ENCODE data around the gene VAMP4. TPM values are rescaled to one million over a fixed set of nuclear protein-coding genes. Genes with fewer than 3 reads are reported as not detected.
A peak's percentile ranks its signal among the peaks of the same experiment; 100 is the strongest.

Gene VAMP4, protein sequence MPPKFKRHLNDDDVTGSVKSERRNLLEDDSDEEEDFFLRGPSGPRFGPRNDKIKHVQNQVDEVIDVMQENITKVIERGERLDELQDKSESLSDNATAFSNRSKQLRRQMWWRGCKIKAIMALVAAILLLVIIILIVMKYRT
- 5.2 and 10.7 TPM in 2 replicates for total RNA-seq

DNA sequence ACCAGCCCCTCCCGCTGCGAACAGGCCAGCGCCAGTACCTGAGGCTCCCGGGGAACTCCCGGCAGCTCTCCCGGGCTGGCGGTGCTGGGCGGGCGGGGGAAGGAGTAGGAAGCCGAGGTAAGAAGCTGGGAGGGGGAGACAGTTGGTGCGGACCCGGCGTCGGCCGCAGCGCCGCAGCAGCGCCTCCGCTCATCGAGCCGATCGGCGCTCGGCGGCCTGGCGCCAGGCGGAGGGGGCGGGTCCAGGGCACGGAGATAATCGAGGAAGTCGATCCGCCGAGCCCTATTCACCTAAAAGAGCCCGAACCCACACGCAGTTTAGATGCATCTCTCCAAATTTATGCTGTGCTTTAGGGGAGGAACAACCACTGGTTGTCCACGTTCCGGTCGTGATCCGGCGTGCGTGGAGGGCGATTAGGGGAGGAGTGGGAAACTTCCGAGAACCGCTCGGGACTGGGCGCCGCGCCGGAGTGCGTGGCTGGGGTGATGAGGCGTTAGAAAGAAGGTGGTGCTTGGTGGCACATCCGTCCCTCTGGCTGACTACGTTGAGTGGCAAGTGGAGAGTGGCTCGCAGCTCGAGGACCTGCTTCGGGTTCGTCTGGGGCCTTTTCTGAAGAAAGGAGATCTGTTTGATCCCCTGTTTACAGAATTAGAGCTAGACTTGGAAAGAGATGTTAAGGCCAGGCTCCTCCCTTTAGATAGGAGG lies at the start of gene VAMP4:
Gene VAMP4, minus strand, starts transcription at position 194 of the 705 bp plus-strand sequence. CDS start 3,651 bp downstream, outside the sequence.
- DNase-seq (ENCODE audit: low read depth): peak; percentile 48

DNA sequence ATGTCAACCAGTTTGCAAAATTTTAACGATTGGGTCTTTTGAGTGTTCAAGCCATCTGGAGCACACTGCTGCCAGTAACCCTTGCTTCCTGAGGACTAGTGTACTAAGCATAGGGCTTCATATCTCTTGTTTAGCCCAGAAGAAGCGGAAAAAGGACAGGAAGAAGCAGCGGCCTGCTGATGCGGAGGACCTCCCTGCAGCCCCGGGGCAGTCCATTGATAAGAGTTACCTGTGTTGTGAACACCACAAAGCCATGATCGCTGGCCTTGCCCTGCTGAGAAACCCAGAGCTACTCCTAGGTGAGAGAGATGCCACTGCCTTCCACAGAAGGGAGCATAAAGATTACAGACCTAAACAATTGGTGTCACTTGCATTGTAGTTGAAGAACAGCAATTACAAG lies 48.5 kb upstream of the VAMP4 start:
- DNase-seq (ENCODE audit: low read depth): no peak

DNA sequence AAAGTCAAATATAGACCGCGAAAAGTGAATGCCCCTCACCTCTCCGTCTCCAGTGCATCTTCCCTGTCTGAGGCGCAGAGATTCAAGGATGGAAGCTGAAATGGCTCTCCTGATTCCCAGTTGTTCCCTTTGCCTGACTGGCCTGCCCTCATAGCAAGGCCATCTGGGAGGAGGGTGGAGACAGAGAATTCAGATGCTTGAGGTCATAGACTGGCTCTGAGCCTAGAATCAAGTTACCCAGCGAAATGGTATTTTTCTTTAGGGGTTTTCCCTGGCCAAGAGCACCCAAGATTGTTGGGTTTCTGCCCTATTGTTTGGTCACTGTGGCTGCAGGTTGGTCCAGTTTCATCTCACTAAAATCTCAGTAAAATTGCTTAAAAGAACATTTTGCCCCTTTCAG lies 46.8 kb upstream of the VAMP4 start:
- DNase-seq (ENCODE audit: low read depth): peak; percentile 65

DNA sequence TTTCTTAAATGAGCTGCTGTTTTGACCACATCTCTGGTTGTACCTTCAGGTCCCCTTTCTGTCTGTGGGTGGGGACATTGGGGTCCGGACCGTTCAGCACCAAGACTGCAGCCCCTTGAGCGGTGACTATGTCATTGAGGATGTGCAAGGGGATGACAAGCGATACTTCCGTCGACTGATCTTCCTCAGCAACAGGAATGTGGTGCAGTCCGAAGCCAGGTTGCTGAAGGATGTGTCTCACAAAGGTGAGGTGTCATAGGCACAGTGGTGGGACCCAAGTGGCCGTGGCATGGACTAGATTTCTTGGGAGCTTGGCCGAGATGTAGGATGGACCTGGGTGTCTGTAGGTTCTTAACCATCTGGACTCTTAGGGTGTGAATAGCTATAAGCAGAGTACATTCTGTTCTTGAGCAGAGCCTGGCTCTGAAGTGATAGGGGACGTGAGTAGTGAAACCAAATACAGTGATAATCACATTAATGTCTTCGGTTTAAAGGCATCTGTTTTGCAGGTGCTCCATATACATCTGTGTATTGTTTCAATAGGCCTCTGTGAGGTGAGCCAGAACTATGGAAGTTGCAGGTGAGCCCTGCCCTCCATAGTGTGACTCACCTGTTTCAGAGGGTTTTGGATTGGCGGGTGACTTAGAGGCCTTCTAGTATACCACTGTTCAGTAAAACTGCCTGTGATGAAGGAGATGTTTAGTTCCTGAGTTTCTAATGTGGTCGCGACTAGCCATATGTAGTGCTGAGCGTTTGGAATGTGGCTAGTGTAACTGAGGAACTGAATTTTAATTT lies 46.0 kb upstream of the VAMP4 start:
- no peak for DNase-seq (ENCODE audit: low read depth)

DNA sequence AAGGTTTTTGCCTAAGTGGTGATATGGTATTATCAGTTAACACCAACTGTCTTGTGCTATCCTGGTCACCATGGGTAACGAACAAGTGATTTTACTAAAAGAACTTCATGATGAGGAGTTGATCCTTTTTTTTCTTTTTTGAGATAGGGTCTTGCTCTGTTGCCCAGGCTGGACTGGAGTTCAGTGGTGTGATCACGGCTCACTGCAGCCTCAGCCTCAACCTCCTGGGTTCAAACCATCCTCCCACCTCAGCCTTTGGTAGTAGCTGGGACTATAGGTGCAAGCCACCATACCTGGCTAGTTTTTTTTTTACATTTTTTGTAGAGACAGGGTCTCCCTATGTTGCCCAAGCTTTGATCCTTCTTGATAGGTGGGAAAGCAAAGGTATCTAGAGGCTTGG lies 44.7 kb upstream of the VAMP4 start:
- no peak for DNase-seq (ENCODE audit: low read depth)

DNA sequence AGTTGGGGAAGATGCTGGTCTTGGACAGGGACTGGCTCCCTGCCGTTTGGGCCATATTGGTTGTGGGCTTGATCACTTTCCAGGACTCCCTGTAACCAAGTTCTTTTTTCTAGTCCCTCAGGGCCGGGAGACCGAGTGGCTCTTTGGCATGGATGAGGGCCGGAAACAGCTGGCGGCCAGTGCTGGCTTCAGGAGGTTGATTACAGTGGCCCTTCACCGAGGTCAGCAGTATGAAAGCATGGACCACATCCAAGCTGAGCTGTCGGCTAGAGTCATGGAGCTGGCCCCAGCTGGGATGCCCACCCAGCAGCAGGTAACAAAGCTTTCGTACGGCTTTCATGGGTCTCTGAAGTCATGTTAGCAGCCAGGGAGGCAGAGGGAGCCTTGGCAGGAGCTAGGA lies 43.9 kb upstream of the VAMP4 start:
- no peak for DNase-seq (ENCODE audit: low read depth)

DNA sequence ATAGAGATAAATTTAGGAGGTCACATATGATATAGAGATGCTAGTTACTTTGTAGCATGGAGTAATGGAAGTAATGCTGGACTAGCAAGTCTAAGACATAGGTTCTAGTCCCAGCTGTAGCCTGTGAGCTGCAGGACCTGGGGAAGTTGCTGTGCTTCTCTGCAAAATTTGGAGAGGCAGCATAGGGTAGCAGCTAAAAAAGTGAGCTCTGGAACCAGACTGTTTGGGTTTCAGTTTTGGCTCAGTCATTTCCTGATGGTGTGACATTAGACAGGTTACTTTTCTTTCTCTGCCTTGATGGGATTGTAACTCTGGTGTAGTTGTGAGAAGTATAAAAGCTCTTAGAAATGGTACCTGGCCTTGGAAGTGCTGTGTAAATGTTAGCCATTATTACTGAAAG lies 42.9 kb upstream of the VAMP4 start:
- no peak for DNase-seq (ENCODE audit: low read depth)

DNA sequence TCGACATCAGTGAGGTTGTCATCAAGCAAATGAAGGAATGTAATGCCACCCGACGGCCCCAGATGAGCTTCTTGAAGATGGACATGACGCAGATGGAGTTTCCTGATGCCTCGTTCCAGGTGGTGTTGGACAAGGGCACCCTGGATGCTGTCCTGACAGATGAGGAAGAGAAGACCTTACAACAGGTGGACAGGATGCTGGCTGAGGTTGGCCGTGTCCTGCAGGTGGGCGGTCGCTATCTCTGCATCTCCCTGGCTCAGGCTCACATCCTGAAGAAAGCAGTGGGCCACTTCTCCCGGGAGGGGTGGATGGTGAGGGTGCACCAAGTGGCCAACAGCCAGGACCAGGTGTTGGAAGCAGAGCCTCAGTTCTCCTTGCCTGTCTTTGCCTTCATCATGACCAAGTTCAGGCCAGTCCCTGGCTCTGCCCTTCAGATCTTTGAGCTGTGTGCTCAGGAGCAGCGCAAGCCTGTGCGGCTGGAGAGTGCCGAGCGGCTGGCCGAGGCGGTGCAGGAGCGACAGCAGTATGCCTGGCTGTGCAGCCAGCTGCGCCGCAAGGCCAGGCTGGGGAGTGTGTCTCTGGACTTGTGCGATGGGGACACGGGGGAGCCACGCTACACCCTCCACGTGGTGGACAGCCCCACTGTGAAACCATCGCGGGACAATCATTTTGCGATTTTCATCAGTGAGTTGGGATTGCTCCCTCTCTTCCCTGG lies 42.1 kb upstream of the VAMP4 start:
- no peak for DNase-seq (ENCODE audit: low read depth)

DNA sequence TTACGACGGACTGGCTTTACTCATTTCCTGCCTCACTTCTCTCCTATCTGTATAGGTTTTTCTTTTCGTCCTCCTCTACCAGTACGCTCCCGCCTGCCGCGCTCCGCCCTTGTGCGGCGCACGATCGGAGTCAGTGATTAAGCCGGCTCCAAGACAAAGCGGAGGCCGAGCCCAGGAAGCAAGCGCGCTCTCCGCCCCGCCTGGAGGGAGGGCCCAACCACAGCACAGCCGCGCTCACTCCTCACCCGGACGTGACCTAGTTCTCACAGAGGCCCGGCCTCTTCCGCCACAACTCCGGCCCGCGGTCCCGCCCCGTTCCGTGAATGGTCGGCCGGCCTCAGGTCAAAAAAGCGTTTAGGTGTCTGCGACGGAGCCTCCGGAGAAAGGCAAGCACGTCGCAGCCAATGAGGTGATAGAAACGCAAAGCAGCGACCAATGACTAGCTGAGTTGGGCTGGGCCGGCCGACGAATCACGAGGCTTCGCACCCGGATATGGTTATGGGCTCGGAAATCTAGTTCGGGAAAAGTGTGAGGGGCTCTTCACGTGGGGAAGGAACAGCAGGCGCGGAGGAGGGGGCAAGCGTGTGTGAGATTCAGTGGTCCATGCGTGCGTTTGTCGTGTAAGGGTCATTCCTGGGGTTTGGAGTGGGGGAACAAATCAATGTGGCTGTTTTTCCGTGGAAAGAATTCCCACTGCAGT lies 39.5 kb upstream of the VAMP4 start, which contains the start of gene METTL13:
Gene METTL13, plus strand, starts transcription at position 485 of the 700 bp plus-strand sequence. CDS start 308 bp downstream, outside the sequence.
- peak; percentile 96 for DNase-seq (ENCODE audit: low read depth)

DNA sequence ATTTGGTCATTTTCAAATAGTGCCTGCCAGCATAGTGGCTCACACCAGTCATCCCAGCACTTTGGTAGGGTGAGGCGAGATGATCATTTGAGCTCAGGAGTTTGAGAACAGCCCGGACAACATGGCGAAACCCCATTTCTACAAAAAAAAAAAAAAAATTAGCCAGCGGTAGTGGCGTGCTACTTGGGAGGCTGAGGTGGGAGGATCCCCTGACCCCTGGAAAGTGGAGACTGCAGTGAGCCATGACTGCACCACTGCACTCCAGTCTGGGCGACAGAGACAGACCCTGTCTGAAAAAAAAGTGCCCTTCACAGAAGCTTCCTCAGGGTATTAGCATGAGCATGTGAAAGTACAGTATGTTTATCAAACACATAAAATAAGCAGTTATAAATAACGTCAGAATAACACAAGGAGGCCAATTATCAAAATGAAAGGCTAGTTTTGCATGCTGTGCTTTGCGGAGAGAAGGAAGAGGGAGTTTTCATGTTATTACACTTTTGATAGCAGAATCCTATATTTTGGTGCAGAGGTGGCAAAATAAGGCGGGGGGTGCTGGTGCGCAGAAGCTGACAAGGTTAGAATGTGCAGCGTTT lies 38.8 kb upstream of the VAMP4 start:
- no peak for DNase-seq (ENCODE audit: low read depth)

DNA sequence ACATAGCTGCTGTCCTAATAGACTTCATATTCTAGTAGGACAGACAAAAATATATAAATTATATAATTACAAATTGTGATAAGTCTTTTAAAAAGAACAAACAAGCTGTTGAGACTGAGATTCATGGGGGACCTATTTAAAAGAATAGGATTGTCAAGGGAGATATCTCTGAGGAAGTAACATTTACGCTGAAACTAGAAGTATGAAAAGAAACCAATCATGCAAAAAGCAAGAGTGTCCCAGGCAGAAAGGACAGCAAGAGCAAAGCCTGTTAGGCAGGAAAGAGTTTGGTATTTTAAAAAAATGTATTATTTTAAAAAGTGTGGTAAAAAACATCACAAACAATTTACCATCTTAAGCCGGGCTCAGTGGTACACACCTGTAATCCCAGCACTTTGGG lies 30.4 kb upstream of the VAMP4 start:
- no peak for DNase-seq (ENCODE audit: low read depth)

DNA sequence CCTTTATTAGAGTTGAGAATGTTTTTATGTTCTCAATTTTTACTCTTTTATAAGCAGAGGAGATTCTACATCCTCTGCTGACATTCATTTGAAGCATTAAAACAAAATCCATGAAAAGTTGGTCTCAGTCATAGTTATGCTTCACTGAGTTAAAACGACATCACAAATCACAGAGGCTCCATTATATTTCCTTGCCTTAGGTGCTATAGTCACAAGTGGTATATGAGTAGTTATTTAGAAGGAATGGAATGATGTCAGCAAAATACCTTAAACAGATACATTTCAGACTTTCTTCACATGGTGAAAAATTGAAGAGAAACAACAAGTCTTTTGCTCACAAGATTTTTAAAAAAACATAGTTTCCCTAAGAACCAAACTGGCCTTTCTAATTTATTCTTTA lies 27.9 kb upstream of the VAMP4 start:
- DNase-seq (ENCODE audit: low read depth): peak; percentile 68

DNA sequence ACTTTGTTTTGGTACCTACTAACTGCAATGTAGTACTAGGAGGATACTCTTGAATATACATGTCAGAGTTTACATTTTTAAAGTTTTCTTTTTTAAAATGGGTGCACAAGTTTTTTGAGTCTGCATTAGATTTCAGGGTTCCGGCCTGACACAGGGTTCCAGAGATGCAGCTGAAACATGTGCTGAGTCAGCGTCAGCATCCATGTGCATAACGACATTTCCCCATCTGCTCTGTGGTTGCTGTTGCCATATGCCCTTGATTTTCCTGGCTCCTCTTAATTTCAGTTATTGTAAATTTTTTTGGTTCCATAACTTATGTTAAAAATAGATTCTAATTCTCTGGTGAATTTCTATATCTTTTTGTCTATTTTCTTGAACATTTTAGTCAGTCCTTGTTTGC lies 27.3 kb upstream of the VAMP4 start:
- no peak for DNase-seq (ENCODE audit: low read depth)

DNA sequence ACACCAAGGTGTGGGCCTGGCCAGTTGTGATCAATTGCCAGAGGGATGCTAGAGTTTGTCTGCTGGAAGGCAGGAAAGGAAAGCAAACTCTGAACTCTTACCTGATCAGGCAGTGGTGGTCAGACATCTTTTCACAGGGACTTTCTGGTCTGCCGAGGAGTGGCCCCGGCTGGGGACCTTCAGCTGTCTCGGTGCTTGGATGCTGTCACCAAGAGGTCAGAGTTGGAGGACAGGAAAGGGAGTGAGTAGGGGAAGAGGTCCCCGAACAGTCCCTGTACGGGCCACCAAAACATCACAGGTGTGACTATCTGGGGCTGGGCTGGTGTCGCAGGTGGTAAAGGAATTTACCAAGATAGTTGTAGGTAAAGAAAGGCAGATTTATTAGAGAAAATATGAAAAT lies 21.9 kb upstream of the VAMP4 start:
- no peak for DNase-seq (ENCODE audit: low read depth)

DNA sequence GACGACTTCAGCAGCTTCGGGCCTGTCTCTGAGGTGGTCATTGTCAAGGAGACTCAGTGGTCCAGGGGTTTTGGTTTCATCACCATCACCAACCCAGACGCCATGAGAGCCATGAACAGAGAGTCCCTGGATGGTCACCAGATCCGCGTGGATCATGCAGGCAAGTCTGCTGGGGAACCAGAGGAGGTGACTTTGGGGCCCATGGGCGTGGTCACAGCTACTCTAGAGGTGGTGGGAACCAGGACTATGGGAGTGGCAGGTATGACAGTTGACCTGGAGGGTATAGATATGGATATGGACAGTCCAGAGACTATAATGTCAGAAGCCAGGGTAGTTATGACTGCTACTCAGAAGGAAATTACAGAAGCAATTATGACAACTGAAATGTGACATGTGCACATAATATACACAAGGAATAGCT lies 20.3 kb upstream of the VAMP4 start:
- DNase-seq (ENCODE audit: low read depth): no peak

DNA sequence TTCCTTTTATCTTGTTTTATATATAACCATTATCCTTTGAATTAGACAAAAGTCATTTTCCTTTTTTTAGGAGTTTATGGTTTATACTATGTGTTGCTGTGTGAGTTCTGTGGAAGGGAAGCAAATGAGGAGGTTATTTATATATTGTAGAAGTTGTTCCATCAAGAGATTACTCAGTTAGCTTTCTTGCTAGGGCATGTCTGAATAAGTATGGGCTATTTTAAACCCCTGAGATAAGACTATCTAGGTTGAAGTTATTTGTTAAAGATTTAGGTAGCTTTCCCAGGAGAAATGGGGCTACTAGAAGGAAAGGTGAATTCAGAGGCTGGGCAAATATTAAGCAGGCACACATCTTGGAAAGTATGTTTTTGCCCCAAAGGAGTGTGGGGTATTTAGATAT lies 16.1 kb upstream of the VAMP4 start:
- no peak for DNase-seq (ENCODE audit: low read depth)

DNA sequence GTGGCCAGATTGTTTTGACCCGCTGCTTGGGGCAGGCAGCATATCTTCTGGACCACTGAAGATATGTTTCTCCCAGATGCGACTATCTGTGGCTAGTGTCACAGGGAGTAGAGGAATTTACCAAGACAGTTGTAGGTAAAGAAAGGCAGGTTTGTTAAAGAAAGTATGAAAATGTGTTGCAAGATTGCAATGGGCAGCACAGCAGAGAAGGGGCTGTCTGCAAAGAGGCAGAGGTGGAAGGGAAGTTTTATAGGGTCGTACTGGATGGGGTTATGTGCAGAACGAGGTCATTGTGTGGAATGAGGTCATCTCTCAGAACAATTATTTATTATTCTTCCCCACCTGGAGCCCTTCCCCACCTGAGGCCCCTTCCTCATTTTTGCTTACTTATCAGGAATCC lies 15.0 kb upstream of the VAMP4 start:
- no peak for DNase-seq (ENCODE audit: low read depth)

DNA sequence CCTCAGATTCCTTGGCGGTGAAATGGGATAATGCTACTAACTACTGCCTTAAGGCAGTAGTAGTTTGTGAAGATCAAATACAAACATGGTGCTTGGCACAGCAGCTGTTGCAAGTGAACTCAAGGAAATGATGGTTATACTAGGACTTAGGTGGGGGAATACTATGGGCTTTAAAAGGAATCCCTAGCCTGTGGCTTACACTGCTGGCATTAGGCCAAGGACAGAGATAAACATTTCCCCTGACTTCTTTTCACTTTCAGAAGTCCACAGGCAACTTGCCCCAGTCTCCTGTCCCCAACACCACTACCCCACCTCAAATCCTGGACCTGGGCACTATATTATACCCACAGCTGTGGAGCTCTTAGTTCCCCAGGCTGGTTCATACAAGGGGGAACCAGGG lies 13.1 kb upstream of the VAMP4 start:
- DNase-seq (ENCODE audit: low read depth): no peak

DNA sequence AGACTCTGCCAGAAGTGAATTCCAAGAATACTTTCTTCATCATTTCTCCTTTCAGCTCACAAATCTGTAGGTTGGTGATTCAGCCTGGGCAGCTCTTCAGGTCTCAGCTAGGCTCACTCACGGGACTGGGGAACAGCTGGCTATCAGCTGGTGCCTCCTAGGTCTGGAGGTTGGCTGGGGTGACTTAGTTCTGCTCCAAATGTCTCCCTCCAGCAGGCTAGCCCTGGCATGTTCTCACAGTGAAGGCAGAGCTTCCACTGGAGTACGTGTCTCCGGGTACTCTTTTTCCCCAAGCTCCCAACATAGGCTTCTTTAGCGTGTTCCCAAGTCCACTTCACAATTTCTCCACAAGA lies 12.5 kb upstream of the VAMP4 start:
- peak; percentile 26 for DNase-seq (ENCODE audit: low read depth)

DNA sequence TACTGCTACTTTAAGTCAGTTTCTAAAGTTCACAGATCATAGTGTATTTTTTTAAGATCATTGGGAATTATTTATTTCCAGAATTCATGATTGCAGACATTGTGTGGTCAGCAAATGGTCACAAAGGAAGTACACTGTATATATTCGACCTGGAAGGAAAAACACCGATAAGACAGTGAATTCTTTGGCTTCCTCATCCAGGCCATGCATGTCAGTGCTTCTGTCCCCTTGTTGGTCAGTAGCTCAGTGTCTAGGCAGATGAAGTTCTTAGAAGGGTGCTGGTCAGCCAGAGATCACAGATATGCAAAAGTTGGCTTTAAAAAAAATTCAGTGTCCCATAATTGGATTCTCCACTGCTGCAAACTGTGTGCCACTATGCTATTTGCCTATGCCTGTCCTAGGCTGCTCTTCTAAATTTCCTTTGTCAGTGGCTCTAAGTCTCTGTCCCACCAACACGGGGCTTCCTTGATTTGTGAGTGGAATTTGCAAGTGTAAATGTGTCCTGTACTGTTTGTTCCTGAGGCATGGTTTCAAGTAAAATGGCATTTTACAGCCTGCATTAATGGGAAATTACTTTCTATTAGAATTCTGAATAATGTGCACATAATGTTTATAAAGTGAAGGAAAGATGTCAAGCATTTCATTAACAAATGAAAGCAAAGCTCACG lies 12.0 kb upstream of the VAMP4 start:
- DNase-seq (ENCODE audit: low read depth): no peak

DNA sequence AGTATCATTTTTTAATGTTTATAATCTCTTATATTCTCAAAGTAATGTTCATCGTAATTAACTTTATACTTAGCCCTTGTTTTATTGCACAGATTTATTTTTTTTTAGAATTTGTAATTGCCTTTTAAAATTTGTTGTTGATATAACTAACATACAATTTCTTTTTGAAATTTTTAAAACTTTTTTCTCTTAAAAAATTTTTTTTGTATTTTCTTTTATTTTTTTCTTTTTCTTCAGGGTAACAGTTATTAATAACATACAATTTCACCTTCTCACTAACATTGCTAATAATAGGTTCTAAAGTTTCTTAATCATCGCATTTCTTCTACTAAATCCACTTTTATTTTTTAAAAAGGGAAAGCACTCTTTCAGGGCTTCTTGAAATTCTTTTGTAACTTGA lies 11.3 kb upstream of the VAMP4 start:
- DNase-seq (ENCODE audit: low read depth): no peak

Data from renal cortical epithelial cell (primary cell).